ENCODE data around the gene RREB1.

The RREB1 gene

GRCh38 chr6:7124114-7124513 lies 16.4 kb downstream of the RREB1 start:
- H3K9me3 ChIP-seq (ENCODE audit: control insufficient read depth in 5 of 5, low read length in 5 of 5) = no peaks in the 10 kb centered on the region
- H3K27me3 ChIP-seq (ENCODE audit: control insufficient read depth in 5 of 5, insufficient read depth in 4 of 5, low read length in 5 of 5) = no peaks in the 10 kb centered on the region
- H3K36me3 ChIP-seq (ENCODE audit: control insufficient read depth in 5 of 5, insufficient read depth in 5 of 5, low read length in 5 of 5) = peaks cover 0 to 16% (median 8%) of the 10 kb centered on the region in 5 donors
- no peak overlapping the region for H3K4me3 ChIP-seq (ENCODE audit: low read depth in 1 of 5, low read length in 5 of 5)
- H3K27ac ChIP-seq (ENCODE audit: low read depth, low read length) = peak overlapping the region; percentile 4
- peaks cover 4 to 35% (median 18%) of the 10 kb centered on the region in 5 donors for H3K4me1 ChIP-seq (ENCODE audit: control insufficient read depth in 5 of 5, insufficient read depth in 5 of 5, low read length in 5 of 5)
- no peak overlapping the region for H3K9ac ChIP-seq (ENCODE audit: low read length in 5 of 5)

DNA sequence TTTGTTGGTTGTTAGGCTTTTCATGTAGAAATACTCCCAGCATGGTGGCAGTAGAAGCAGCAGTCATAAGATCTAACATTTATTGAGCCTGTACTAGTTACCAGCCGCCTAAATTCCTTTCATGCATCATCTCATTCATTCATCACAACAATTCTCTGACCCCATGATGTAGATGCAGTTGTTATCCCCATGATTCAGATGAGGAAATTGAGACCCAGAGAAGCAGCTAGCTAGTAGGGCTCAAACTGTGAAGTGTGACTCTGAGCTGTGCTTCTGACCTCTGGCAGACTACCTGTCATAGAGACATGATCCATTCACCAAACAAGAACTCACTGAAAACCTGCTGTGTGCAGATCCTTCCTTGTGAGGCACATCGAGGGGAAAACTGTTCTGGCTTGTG lies 16.9 kb downstream of the RREB1 start:
- no peak overlapping the region for H3K4me3 ChIP-seq (ENCODE audit: low read depth in 1 of 5, low read length in 5 of 5)
- peak overlapping the region; percentile 35 for H3K27ac ChIP-seq (ENCODE audit: low read depth, low read length)
- H3K4me1 ChIP-seq (ENCODE audit: control insufficient read depth in 5 of 5, insufficient read depth in 5 of 5, low read length in 5 of 5) = peaks cover 5 to 40% (median 21%) of the 10 kb centered on the region in 5 donors
- H3K36me3 ChIP-seq (ENCODE audit: control insufficient read depth in 5 of 5, insufficient read depth in 5 of 5, low read length in 5 of 5) = peaks cover 0 to 16% (median 8%) of the 10 kb centered on the region in 5 donors
- peak overlapping the region in 1 of 5 donors; percentile 1 for H3K9ac ChIP-seq (ENCODE audit: low read length in 5 of 5)
- H3K27me3 ChIP-seq (ENCODE audit: control insufficient read depth in 5 of 5, insufficient read depth in 4 of 5, low read length in 5 of 5) = no peaks in the 10 kb centered on the region
- H3K9me3 ChIP-seq (ENCODE audit: control insufficient read depth in 5 of 5, low read length in 5 of 5) = no peaks in the 10 kb centered on the region

- Histone ChIP-seq H3K4me1 (ENCODE audit: control insufficient read depth in 5 of 5, insufficient read depth in 5 of 5, low read length in 5 of 5) (peaks cover 5 to 47% (median 26%) of the 10 kb centered on the region in 5 donors), H3K27ac (ENCODE audit: low read depth, low read length) (peak overlapping the region; percentile 35), H3K27me3 (ENCODE audit: control insufficient read depth in 5 of 5, insufficient read depth in 4 of 5, low read length in 5 of 5) (no peaks in the 10 kb centered on the region), H3K9me3 (ENCODE audit: control insufficient read depth in 5 of 5, low read length in 5 of 5) (no peaks in the 10 kb centered on the region), H3K9ac (ENCODE audit: low read length in 5 of 5) (no peak overlapping the region), H3K4me3 (ENCODE audit: low read depth in 1 of 5, low read length in 5 of 5) (no peak overlapping the region), H3K36me3 (ENCODE audit: control insufficient read depth in 5 of 5, insufficient read depth in 5 of 5, low read length in 5 of 5) (peaks cover 0 to 16% (median 8%) of the 10 kb centered on the region in 5 donors)
Observed at GRCh38 chr6:7125290-7125689, 17.5 kb downstream of the RREB1 start.

DNA sequence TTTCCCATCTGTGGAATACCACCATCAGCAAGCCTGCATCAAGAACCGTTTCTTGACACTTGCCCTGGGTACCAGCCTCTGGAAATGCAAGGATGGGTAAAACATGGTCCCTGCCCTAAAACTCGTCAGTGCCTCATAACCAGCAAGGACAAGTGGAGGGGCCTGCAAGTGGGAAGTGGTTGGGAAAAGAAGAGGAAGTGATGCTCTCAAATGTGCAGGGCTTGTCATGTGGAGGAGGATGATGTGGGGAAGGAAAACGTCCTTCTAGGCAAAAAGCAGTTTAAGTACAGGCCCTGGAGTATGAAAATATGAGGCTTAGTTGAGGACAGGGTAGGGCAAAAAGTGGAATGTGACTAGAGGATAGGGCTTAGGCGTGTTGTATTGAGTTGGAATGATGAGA lies 19.0 kb downstream of the RREB1 start:
- H3K9me3 ChIP-seq (ENCODE audit: control insufficient read depth in 5 of 5, low read length in 5 of 5) = no peaks in the 10 kb centered on the region
- peak overlapping the region; percentile 47 for H3K27ac ChIP-seq (ENCODE audit: low read depth, low read length)
- H3K36me3 ChIP-seq (ENCODE audit: control insufficient read depth in 5 of 5, insufficient read depth in 5 of 5, low read length in 5 of 5) = peaks cover 2 to 16% (median 8%) of the 10 kb centered on the region in 5 donors
- H3K9ac ChIP-seq (ENCODE audit: low read length in 5 of 5) = no peak overlapping the region
- H3K27me3 ChIP-seq (ENCODE audit: control insufficient read depth in 5 of 5, insufficient read depth in 4 of 5, low read length in 5 of 5) = no peaks in the 10 kb centered on the region
- peaks cover 5 to 51% (median 32%) of the 10 kb centered on the region in 5 donors for H3K4me1 ChIP-seq (ENCODE audit: control insufficient read depth in 5 of 5, insufficient read depth in 5 of 5, low read length in 5 of 5)
- no peak overlapping the region for H3K4me3 ChIP-seq (ENCODE audit: low read depth in 1 of 5, low read length in 5 of 5)

GRCh38 chr6:7127680-7128079 lies 19.9 kb downstream of the RREB1 start:
- no peak overlapping the region for H3K9ac ChIP-seq (ENCODE audit: low read length in 5 of 5)
- peak overlapping the region; percentile 47 for H3K27ac ChIP-seq (ENCODE audit: low read depth, low read length)
- peaks cover under 1 to 14% (median 6%) of the 10 kb centered on the region in 5 donors for H3K36me3 ChIP-seq (ENCODE audit: control insufficient read depth in 5 of 5, insufficient read depth in 5 of 5, low read length in 5 of 5)
- H3K4me3 ChIP-seq (ENCODE audit: low read depth in 1 of 5, low read length in 5 of 5) = no peak overlapping the region
- H3K9me3 ChIP-seq (ENCODE audit: control insufficient read depth in 5 of 5, low read length in 5 of 5) = no peaks in the 10 kb centered on the region
- no peaks in the 10 kb centered on the region for H3K27me3 ChIP-seq (ENCODE audit: control insufficient read depth in 5 of 5, insufficient read depth in 4 of 5, low read length in 5 of 5)
- peaks cover 5 to 51% (median 32%) of the 10 kb centered on the region in 5 donors for H3K4me1 ChIP-seq (ENCODE audit: control insufficient read depth in 5 of 5, insufficient read depth in 5 of 5, low read length in 5 of 5)

DNA sequence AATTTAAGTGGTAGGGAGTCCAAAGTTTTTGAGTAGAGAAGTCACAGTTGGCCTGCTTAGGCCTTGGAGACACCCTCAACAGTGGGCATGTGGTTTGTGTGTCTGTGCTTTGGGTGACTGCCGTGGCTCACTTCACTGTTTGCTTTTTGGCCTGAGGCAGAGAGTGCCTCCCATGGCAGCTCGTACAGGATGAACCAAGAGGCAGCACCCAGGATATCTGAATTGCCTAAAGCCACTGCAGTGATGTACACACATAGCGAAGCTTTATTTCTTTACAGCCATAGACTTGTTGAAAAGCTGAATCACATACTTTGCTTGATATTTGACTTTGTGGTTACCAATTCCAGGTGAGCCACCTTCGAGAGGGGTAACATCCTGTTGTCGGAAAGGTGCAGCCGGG lies 21.6 kb downstream of the RREB1 start:
- peak overlapping the region; percentile 0 to 73 (median 35) for H3K9ac ChIP-seq (ENCODE audit: low read length in 5 of 5)
- peaks cover 5 to 46% (median 29%) of the 10 kb centered on the region in 5 donors for H3K4me1 ChIP-seq (ENCODE audit: control insufficient read depth in 5 of 5, insufficient read depth in 5 of 5, low read length in 5 of 5)
- H3K9me3 ChIP-seq (ENCODE audit: control insufficient read depth in 5 of 5, low read length in 5 of 5) = no peaks in the 10 kb centered on the region
- peak overlapping the region; percentile 94 for H3K27ac ChIP-seq (ENCODE audit: low read depth, low read length)
- H3K27me3 ChIP-seq (ENCODE audit: control insufficient read depth in 5 of 5, insufficient read depth in 4 of 5, low read length in 5 of 5) = no peaks in the 10 kb centered on the region
- H3K36me3 ChIP-seq (ENCODE audit: control insufficient read depth in 5 of 5, insufficient read depth in 5 of 5, low read length in 5 of 5) = peaks cover 0 to 9% (median 6%) of the 10 kb centered on the region in 5 donors
- no peak overlapping the region for H3K4me3 ChIP-seq (ENCODE audit: low read depth in 1 of 5, low read length in 5 of 5)

DNA sequence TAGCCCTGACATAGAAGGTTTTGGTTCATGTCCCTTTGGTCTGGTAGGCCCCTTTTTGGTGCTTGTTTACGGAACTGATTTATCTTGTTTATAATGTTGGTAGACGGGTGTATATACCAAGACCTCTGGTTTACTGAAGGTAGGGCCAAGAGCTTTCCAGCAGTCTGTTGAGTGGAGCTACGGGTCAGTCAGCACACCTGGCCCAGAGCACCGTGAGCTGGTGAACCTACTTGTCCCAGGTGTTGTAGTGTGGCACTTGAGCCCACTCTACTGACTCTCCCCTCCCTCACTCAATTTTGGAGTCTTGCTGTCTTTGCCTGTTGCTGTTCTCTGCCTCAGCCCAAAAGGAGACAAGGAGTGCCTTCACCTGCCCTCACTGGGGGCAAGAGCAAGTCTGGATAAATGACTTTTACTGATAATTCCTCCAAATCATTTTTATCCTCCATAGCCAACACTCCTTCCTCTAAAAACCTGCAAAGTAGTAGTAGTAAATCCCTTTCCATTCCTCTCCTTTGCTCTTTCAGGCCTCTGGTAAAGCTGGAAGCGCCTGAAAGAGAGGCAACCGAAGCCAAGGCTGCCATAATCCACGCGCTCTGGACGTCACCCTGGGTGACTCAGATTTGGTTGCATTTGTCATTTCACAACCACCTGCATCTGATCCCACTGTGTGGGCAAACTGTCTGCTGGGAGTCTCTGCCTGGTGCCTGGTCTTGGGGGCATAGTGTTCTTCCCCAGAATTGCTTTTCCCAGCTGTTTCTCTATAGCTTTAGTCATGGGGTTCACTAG lies 22.2 kb downstream of the RREB1 start:
- no peaks in the 10 kb centered on the region for H3K9me3 ChIP-seq (ENCODE audit: control insufficient read depth in 5 of 5, low read length in 5 of 5)
- peaks cover 5 to 46% (median 29%) of the 10 kb centered on the region in 5 donors for H3K4me1 ChIP-seq (ENCODE audit: control insufficient read depth in 5 of 5, insufficient read depth in 5 of 5, low read length in 5 of 5)
- H3K36me3 ChIP-seq (ENCODE audit: control insufficient read depth in 5 of 5, insufficient read depth in 5 of 5, low read length in 5 of 5) = peaks cover 0 to 9% (median 3%) of the 10 kb centered on the region in 5 donors
- H3K4me3 ChIP-seq (ENCODE audit: low read depth in 1 of 5, low read length in 5 of 5) = no peak overlapping the region
- H3K27ac ChIP-seq (ENCODE audit: low read depth, low read length) = peak overlapping the region; percentile 94
- no peaks in the 10 kb centered on the region for H3K27me3 ChIP-seq (ENCODE audit: control insufficient read depth in 5 of 5, insufficient read depth in 4 of 5, low read length in 5 of 5)
- H3K9ac ChIP-seq (ENCODE audit: low read length in 5 of 5) = peak overlapping the region; percentile 0 to 73 (median 26)

- Histone ChIP-seq H3K27ac (ENCODE audit: low read depth, low read length) (peak overlapping the region; percentile 94), H3K4me3 (ENCODE audit: low read depth in 1 of 5, low read length in 5 of 5) (no peak overlapping the region), H3K9ac (ENCODE audit: low read length in 5 of 5) (no peak overlapping the region), H3K9me3 (ENCODE audit: control insufficient read depth in 5 of 5, low read length in 5 of 5) (no peaks in the 10 kb centered on the region), H3K36me3 (ENCODE audit: control insufficient read depth in 5 of 5, insufficient read depth in 5 of 5, low read length in 5 of 5) (peaks cover 0 to 8% (median 3%) of the 10 kb centered on the region in 5 donors), H3K27me3 (ENCODE audit: control insufficient read depth in 5 of 5, insufficient read depth in 4 of 5, low read length in 5 of 5) (no peaks in the 10 kb centered on the region), H3K4me1 (ENCODE audit: control insufficient read depth in 5 of 5, insufficient read depth in 5 of 5, low read length in 5 of 5) (peaks cover 5 to 44% (median 29%) of the 10 kb centered on the region in 5 donors)
Observed at GRCh38 chr6:7131390-7131789, 23.6 kb downstream of the RREB1 start.

DNA sequence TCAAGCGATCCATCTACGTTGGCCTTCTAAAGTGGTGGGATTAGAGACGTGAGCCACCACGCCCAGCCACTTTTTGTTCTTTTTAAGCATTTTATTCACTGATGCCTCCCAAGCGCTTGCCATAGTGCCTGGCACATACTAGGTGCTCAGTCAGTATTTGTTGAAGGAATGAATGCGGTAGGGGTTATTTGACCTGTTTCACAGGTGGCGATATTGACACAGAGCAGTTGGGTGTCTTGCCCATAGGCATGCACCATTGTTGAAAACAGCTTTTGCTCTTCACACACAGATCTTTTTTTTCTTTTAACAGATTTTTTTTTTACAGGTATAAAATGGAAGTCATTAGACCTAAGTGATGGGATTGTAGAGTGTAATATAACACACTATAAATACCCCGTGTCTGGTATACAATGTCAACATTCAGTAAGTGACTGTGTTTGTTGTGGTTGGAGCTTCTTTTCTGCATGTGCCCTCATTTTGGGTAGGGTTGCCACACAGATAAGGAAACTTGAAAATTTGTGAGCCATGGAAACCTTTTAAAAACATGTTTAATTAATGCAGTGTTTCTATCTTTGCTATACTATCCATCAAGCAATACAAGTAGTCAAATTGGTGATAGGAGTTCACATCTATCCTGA lies 24.8 kb downstream of the RREB1 start:
- Histone ChIP-seq H3K9ac (ENCODE audit: low read length in 5 of 5) (no peak overlapping the region), H3K27ac (ENCODE audit: low read depth, low read length) (peak overlapping the region; percentile 11), H3K27me3 (ENCODE audit: control insufficient read depth in 5 of 5, insufficient read depth in 4 of 5, low read length in 5 of 5) (no peaks in the 10 kb centered on the region), H3K36me3 (ENCODE audit: control insufficient read depth in 5 of 5, insufficient read depth in 5 of 5, low read length in 5 of 5) (peaks cover 0 to 4% (median 2%) of the 10 kb centered on the region in 5 donors), H3K4me3 (ENCODE audit: low read depth in 1 of 5, low read length in 5 of 5) (no peak overlapping the region), H3K9me3 (ENCODE audit: control insufficient read depth in 5 of 5, low read length in 5 of 5) (no peaks in the 10 kb centered on the region), H3K4me1 (ENCODE audit: control insufficient read depth in 5 of 5, insufficient read depth in 5 of 5, low read length in 5 of 5) (peaks cover 3 to 43% (median 39%) of the 10 kb centered on the region in 5 donors)

All from subcutaneous abdominal adipose tissue (tissue), 5 donors.